Glomerular visceral epithelial cell (primary cell): ENCODE data around the gene YES1.

Experiments
- DNase-seq: peaks from one replicate; pipeline ENCODE4 v3.0.0-alpha.2; 2016; ENCODE audit errors: extremely low spot score

Gene YES1

DNA sequence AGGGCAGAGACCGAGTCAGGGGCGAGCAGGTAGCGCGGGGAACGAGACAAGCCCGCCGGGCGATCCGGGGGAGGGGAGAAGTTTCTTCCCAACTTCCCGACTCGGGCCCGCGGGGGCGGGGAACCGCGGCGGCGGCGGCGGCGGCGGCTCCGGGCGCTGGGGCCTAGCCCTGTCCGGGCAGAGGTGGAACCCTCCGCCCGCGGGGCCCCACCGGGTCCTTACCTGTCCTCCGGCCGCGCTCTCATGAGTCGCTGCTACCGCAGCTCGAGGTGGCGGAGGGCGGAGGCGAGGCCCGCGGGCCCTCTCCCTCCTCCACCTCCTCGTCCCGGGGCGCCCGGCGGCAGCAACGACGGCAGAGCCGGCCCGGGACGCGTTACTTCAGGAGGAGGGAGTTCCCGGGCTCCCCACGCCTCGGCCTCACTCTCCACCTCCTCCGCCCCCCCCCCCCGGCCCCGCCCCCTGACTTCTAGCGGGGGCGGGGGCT, at the start of gene YES1:
TSS of gene YES1 (minus strand) at position 351 of the 484 bp plus-strand sequence. CDS start 55,415 bp downstream, outside the sequence.
- DNase-seq: no peak

GRCh38 chr18:857986-858385, 45.9 kb upstream of the YES1 start:
- no peak for DNase-seq

DNA sequence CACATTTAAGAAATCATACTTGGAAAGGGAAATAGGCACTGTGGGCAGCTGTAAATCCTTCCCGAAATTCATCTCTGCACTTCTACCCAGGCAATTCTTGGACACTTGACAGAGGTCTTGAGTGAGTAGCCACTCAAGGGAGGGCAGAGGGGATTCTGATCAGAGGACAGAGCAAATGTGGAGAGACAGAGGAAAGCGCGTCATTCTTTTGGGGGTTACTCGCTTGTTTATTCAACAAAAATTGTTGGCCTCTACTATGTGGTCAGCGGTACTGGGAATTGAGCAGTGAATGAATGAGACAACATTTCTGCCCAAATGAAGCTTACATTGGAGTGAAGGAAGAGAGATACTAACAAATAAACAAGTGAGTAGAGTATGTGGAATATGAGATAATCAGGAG, 41.4 kb upstream of the YES1 start:
- no peak for DNase-seq

DNA sequence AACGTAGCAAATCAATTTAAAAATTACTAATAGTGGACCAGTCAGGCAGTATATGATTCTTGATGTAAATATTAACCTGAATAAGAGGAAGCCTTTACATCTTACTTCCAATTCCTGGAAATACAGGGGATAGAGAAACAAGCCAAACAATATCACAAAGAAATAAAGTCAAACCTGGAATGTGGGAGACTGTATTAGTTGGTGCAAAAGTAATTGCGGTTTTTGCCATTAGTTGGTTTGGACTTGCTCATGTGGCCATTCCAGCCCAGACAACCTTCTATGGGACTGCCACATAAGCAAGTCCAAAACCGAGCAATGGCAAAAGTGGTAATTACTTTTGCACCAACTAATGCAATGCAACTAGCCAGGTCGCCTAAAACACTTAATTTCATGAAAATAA, 38.9 kb upstream of the YES1 start:
- DNase-seq: no peak

DNA sequence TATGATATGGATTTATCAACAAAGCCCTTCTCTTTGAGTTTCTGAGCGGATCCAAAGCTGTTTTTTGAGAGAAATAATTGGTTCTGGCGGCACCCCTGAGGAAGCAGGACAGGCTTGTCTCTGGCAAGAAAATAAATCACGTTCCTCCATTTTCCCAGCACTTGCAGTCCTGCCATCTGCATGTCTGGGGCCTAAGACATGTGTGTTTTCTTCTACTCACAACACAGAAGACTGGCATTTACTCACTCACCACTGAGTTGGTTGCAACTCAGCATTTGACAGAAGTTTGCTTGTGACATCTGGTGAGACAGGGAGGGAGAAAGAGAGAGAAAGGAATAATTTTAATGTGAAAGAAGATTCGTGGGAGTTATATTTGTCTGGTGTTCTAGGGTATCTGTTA, 37.0 kb upstream of the YES1 start:
- no peak for DNase-seq

DNA sequence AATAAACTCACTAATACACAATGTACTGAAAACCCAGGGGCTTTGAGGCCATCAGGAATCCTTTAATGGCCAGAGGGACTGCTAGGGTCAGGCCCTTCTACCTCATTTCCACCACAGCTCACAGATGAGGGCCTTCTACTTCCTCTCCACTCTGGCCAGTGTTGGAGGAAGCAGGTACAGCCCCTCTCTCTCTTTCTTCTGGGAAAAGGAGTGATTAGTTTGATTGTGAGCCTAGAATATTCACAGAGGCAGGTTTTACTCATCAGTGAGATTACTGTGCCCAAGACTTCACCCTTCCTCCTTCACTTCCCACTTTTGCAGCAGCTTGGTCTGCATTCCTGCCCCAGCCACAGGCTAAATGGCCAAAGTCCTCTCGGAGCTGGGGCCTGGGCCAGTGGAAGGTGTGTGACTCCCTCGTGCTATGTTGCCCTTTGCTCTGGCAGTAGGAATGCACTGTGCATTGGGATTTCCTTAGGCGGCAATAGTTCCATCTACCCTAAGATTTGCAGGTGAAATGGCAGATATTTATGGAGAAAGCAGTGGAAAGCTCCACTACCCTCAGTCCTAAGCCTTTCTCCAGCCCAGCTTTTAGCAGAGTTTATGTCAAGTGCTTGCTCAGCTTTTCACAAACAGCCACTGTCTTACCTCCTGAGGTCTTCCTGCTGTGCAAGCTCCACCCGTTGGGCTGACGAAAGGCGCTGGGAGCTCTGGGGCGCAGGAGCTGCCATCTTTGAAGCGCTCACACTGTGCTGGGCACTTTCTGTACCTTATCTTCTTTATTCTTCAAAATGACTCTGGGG, 36.2 kb upstream of the YES1 start:
- no peak for DNase-seq

GRCh38 chr18:845152-845819, 33.2 kb upstream of the YES1 start:
- no peak for DNase-seq

GRCh38 chr18:841647-842370, 29.8 kb upstream of the YES1 start:
- no peak for DNase-seq

DNA sequence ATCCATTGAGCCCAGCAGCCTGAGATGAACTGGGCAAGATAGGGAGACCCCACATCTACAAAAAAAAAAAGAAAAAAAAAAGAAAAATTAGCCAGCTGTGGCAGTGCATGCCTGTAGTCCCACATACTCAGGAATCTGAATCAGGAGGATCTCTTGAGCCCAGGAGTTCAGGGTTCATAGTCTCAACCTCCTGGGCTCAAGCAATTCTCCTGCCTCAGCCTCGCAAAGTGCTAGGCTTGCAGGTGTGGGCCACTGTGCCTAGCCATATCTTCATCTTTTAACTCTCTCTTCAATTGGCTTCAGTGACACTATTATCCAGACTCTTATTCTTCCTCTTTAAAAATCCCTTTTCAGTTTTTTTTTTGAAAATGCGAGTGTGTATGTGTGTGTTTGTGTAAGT, 28.5 kb upstream of the YES1 start:
- DNase-seq: no peak

DNA sequence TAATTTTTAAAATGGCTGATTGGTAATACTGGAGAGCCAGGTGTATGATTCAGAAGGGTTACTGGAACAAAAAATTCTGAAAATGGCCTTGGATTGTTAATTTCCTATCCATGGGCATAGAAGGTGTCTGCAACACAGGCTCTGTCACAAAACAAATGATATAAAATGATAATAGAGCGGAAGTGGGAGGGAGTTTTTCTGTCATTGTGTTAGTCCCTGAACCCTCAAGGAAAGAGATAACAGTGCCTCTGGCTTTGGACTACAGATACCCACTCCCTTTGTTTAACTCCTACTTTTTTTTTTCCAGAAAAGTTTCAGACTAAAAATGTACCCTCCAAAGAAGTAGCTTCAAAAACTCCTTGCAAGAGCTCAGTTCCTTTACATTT, 28.0 kb upstream of the YES1 start:
- no peak for DNase-seq

GRCh38 chr18:839224-840022, 27.4 kb upstream of the YES1 start:
- DNase-seq: peak; percentile 83

DNA sequence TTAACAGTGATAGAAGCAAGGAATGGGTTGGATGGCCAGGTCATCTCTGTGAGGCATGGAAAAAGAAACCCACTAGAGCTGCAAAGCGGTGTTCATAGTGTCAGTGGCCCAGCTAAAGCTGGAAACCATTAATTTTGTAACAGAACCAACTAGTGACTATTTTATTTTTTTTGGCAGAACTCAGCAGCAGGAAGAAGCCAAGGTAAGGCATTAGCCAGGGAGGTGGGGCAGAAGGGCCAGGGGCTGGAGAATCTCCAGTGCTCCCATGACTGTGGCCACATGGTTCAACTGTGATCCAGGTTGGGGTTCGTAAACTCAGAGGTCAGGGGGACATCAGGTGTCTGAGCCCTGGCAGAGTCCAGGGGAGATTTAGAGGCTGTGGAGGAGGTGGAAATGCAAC, 25.9 kb upstream of the YES1 start:
- no peak for DNase-seq

DNA sequence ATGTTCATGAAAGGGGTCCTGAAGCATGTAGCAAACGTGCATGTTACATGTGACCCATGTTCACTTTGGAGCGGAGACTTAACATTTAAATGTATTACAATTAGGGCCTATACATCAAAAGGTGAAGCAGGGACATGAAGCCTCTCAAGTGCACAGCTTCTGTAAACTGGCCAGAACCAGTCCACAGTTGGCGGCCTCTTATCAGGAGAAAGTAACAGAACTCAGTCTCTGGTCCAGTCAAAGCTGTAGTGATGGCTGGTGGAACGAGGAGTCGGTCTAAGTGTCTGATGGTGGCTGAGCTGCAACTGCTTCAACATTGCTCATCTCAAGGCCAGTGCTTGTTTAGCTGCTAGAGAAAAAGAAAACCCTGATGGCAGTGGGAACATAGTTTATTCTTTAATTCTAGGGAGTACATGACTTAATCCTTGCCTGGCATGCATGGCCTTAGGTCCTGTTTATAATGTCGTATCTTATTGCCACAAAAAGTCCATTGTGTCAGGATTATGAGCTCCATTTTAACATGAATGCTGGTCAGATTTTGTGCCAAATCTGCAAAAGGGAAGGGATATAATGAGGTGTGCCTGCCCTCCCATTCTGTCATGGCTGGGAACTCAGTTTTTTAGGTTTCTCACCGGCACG, 22.2 kb upstream of the YES1 start:
- DNase-seq: no peak

- no peak for DNase-seq
Observed at GRCh38 chr18:833197-833596, 21.2 kb upstream of the YES1 start.

DNA sequence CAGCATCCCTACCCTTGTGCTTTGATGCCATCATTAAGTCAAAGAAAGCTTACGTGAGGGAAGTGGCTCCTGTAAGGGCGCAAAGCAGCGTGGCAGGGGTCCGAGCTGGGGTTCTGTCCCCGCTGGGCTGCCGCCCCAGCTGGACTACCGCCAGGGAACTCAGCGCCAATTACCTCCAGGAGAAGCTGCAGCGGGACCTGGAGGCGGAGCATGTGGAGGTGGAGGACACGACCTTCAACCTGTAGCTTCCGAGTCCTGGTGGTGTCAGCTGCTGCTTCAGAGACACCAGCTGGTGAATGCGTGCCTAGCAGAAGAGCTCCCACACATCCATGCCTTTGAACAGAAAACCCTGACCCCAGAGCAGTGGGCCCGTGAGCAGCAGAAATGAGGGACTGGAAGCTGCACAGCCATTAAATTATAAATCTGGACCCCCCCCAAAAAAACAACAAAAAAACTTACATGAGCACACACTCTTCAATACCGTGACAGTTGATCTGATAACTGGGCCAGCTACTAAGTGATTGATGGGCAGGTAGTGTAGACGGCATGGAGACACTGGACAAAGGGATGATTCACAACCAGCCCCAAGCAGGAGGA, 20.1 kb upstream of the YES1 start:
- no peak for DNase-seq

GRCh38 chr18:830315-830901, 18.4 kb upstream of the YES1 start:
- DNase-seq: no peak

DNA sequence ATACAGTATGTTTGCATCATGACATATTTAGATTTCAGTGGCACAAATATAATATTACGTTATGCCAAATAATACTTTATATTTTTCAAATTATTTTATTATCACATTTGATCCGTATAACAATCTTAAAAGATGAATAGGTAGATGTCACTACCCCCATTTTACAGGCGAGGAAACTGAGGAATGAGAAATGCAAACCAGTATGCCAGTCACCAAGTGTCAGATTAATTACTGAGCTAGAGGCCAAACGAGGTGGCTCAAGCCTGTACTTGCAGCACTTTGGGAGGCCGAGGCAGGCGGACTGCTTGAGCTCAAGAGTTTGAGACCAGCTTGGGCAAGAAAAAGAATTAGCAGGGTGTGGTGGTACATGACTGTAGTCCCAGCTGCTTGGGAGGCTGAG, 17.4 kb upstream of the YES1 start:
- DNase-seq: no peak

- DNase-seq: no peak
Observed at GRCh38 chr18:827093-827677, 15.1 kb upstream of the YES1 start.

- DNase-seq: no peak
Observed at GRCh38 chr18:825891-826585, 14.0 kb upstream of the YES1 start.

DNA sequence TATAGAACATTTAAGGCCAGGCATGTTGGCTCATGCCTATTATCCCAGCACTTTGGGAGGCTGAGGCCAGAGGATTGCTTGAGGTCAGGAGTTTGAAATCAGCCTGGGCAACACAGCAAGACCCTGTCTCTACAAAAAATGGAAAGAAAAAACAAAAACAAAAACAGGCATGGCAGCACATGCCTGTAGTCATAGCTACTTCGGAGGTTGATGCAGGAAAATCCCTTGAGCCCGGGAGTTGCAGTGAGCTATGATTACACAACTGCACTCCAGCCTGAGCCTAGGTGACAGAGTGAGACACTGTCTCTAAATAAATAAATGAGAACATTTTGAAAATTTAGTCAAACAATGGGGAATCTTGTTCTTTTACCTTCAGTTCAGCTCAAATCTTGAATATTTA, 12.1 kb upstream of the YES1 start:
- no peak for DNase-seq
